Measurements from ENCODE around the gene ABCC1.
"Not testable (repeated sequence)": the region's sequence is repeated elsewhere in the genome, so short reads cannot be mapped to it uniquely, and the experiment has no call there.

ABCC1 gene

GRCh38 chr16:16084874-16085273 lies 135.5 kb downstream of the ABCC1 start:
- no peak for DNase-seq

GRCh38 chr16:16086653-16087446 lies 137.4 kb downstream of the ABCC1 start:
- no peak for DNase-seq

GRCh38 chr16:16090238-16090637 lies 140.8 kb downstream of the ABCC1 start:
- DNase-seq = no peak

- DNase-seq = no peak
Measured at GRCh38 chr16:16092925-16093627, 143.7 kb downstream of the ABCC1 start.

GRCh38 chr16:16093628-16094332 lies 144.4 kb downstream of the ABCC1 start:
- no peak for DNase-seq

- DNase-seq = no peak
Measured at GRCh38 chr16:16095646-16096045, 146.2 kb downstream of the ABCC1 start.

GRCh38 chr16:16096121-16096857 lies 146.9 kb downstream of the ABCC1 start:
- peak; percentile 79 for DNase-seq

GRCh38 chr16:16096858-16097213 lies 147.4 kb downstream of the ABCC1 start:
- DNase-seq = no peak

- no peak for DNase-seq
Measured at GRCh38 chr16:16099320-16099719, 149.9 kb downstream of the ABCC1 start.

- DNase-seq = no peak
Measured at GRCh38 chr16:16100631-16101030, 151.2 kb downstream of the ABCC1 start.

GRCh38 chr16:16101585-16101984 lies 152.2 kb downstream of the ABCC1 start:
- DNase-seq = no peak

- no peak for DNase-seq
Measured at GRCh38 chr16:16102738-16103137, 153.3 kb downstream of the ABCC1 start.

- not testable (repeated sequence) for DNase-seq
Measured at GRCh38 chr16:16104132-16104803, 154.9 kb downstream of the ABCC1 start.

GRCh38 chr16:16104804-16105141 lies 155.4 kb downstream of the ABCC1 start:
- not testable (repeated sequence) for DNase-seq

GRCh38 chr16:16105646-16106045 lies 156.2 kb downstream of the ABCC1 start:
- no peak for DNase-seq

- DNase-seq = no peak
Measured at GRCh38 chr16:16106466-16106865, 157.1 kb downstream of the ABCC1 start.

- DNase-seq = no peak
Measured at GRCh38 chr16:16107839-16108238, 158.4 kb downstream of the ABCC1 start.

GRCh38 chr16:16108759-16109158 lies 159.3 kb downstream of the ABCC1 start:
- DNase-seq = no peak

GRCh38 chr16:16109453-16110110 lies 160.2 kb downstream of the ABCC1 start:
- no peak for DNase-seq

- DNase-seq = no peak
Measured at GRCh38 chr16:16110111-16110490, 160.7 kb downstream of the ABCC1 start.

- no peak for DNase-seq
Measured at GRCh38 chr16:16111639-16112038, 162.2 kb downstream of the ABCC1 start.
